Trophoblast cell (in vitro differentiated cells and primary cell): ENCODE results near the gene NIPA2.
A peak's percentile ranks its signal among the peaks of the same experiment; 100 is the strongest.

ENCODE experiments used
- DNase-seq, 2 donors: peaks; one replicate each; pipeline ENCODE4 v3.0.0-alpha.2; 2016
- H2AFZ ChIP-seq: 2 replicates; pipeline ENCODE4 v1.6.1; 2013; ENCODE audit warnings: low read length, moderate library complexity, mild to moderate bottlenecking; ENCODE audit not compliant: insufficient read depth, poor library complexity
- H2AK5ac ChIP-seq: 2 replicates; pipeline ENCODE4 v1.6.1; 2013; ENCODE audit warnings: mild to moderate bottlenecking, low read length
- H2BK120ac ChIP-seq: 2 replicates; pipeline ENCODE4 v1.6.1; 2013; ENCODE audit warnings: low read length, mild to moderate bottlenecking, moderate library complexity; ENCODE audit not compliant: insufficient read depth, poor library complexity
- H2BK12ac ChIP-seq: 2 replicates; pipeline ENCODE4 v1.6.1; 2013; ENCODE audit warnings: mild to moderate bottlenecking, low read length, moderate library complexity
- H2BK5ac ChIP-seq: 2 replicates; pipeline ENCODE4 v1.6.1; 2013; ENCODE audit warnings: low read length, low read depth, moderate library complexity, mild to moderate bottlenecking; ENCODE audit not compliant: poor library complexity
- H3K14ac ChIP-seq: 2 replicates; pipeline ENCODE4 v1.6.1; 2013; ENCODE audit warnings: mild to moderate bottlenecking, low read length
- H3K18ac ChIP-seq: 2 replicates; pipeline ENCODE4 v1.6.1; 2013; ENCODE audit warnings: mild to moderate bottlenecking, low read length
- H3K23ac ChIP-seq: 2 replicates; pipeline ENCODE4 v1.6.1; 2013; ENCODE audit warnings: low read length
- H3K27ac ChIP-seq: 2 replicates; pipeline ENCODE4 v1.5.1; 2013; ENCODE audit warnings: low read depth, mild to moderate bottlenecking, inconsistent platforms, low read length, moderate library complexity
- H3K27me3 ChIP-seq: 2 replicates; pipeline ENCODE4 v1.6.1; 2013; ENCODE audit warnings: inconsistent platforms, mild to moderate bottlenecking, low read length, moderate library complexity; ENCODE audit not compliant: insufficient read depth
- H3K36me3 ChIP-seq, 2 experiments: 1 replicate in 1 of 2; 2 replicates in 1 of 2; pipeline ENCODE4 v1.6.1; 2013; ENCODE audit warnings: low read length in 2 of 2, mild to moderate bottlenecking in 2 of 2, moderate library complexity in 1 of 2; ENCODE audit not compliant: insufficient read depth in 2 of 2, control insufficient read depth in 1 of 2
- H3K4ac ChIP-seq: 2 replicates; pipeline ENCODE4 v1.6.1; 2013; ENCODE audit warnings: low read depth, mild to moderate bottlenecking, low read length, moderate library complexity
- H3K4me1 ChIP-seq, 2 experiments: 1 replicate in 1 of 2; 2 replicates in 1 of 2; pipeline ENCODE4 v1.6.1; 2013; ENCODE audit warnings: low read length in 2 of 2, mild to moderate bottlenecking in 2 of 2, moderate library complexity in 1 of 2; ENCODE audit not compliant: insufficient read depth in 2 of 2, control insufficient read depth in 1 of 2
- H3K4me2 ChIP-seq: 2 replicates; pipeline ENCODE4 v1.6.1; 2013; ENCODE audit warnings: inconsistent platforms, mild to moderate bottlenecking, low read length, moderate library complexity
- H3K4me3 ChIP-seq: 2 replicates; pipeline ENCODE4 v1.5.1; 2013; ENCODE audit warnings: mild to moderate bottlenecking, low read depth, low read length, inconsistent platforms
- H3K79me1 ChIP-seq: one replicate; pipeline ENCODE4 v1.6.1; 2013; ENCODE audit warnings: low read length
- H3K79me2 ChIP-seq: 2 replicates; pipeline ENCODE4 v1.6.1; 2013; ENCODE audit warnings: low read length, mild to moderate bottlenecking; ENCODE audit not compliant: control insufficient read depth, insufficient read depth, poor library complexity
- H3K9ac ChIP-seq: 2 replicates; pipeline ENCODE4 v1.6.1; 2013; ENCODE audit warnings: mild to moderate bottlenecking, low read length
- H3K9me3 ChIP-seq: 2 replicates; pipeline ENCODE4 v1.6.1; 2013; ENCODE audit warnings: low read depth, mild to moderate bottlenecking, control low read depth, inconsistent platforms, low read length; ENCODE audit not compliant: insufficient read depth
- H4K12ac ChIP-seq: 2 replicates; pipeline ENCODE4 v1.6.1; 2013; ENCODE audit warnings: low read depth, mild to moderate bottlenecking, low read length, moderate library complexity
- H4K8ac ChIP-seq: 2 replicates; pipeline ENCODE4 v1.6.1; 2013; ENCODE audit warnings: low read depth, mild to moderate bottlenecking, low read length, moderate library complexity
- H4K91ac ChIP-seq: one replicate; pipeline ENCODE4 v1.6.1; 2013; ENCODE audit warnings: low read depth, mild to moderate bottlenecking, low read length, moderate library complexity
- WGBS: extraction: QIAGEN DNeasy Blood & Tissue Kit; methylation state at CpG from one replicate; pipeline ENCODE4 v1.1.7; 2013; ENCODE audit warnings: missing lambda C conversion rate; ENCODE audit not compliant: insufficient read length, insufficient coverage; ENCODE audit errors: extremely low coverage; 5-methylcytosine and 5-hydroxymethylcytosine counted together

The NIPA2 gene

GRCh38 chr15:22911306-22911705, 72.8 kb downstream of the NIPA2 start:
- Histone ChIP-seq H3K4ac (no peak overlapping the region), H2AK5ac (no peak overlapping the region), H2BK120ac (no peak overlapping the region), H3K23ac (no peak overlapping the region), H3K27ac (no peak overlapping the region), H3K79me1 (no peaks in the 10 kb centered on the region), H3K36me3 (peaks cover 61 to 73% of the 10 kb centered on the region in 2 experiments), H3K9ac (no peak overlapping the region), H3K18ac (no peak overlapping the region), H2AFZ (no peak overlapping the region), H2BK5ac (no peak overlapping the region), H4K12ac (no peak overlapping the region), H3K4me3 (no peak overlapping the region), H3K27me3 (no peaks in the 10 kb centered on the region), H3K79me2 (no peaks in the 10 kb centered on the region), H3K14ac (no peak overlapping the region), H2BK12ac (no peak overlapping the region), H3K9me3 (no peaks in the 10 kb centered on the region), H3K4me2 (no peak overlapping the region), H4K91ac (no peak overlapping the region), H3K4me1 (no peaks in the 10 kb centered on the region), H4K8ac (no peak overlapping the region)
- no CpG with 5 or more reads among the region's 8 CpGs for WGBS
- DNase-seq: no peak

DNA sequence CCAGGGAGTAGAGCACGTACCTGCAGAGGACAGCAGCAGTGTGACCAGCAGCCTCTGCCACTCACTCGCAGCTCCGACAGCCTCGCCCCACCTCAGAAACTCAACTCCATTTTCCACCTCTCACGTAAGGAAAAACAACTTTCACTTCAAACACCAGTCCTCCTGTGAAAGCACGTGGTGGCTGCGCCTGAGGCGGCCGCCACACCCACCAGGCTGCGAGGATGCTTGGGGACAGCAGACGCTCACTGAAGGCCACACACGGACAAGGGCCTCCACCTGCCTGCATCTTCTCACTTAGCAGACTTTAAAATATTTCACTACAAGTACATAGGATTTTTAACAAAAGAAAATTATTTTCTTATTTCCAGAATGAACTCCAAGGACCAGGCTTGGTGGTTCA, 73.8 kb downstream of the NIPA2 start:
- Histone ChIP-seq H4K91ac (no peak overlapping the region), H3K79me2 (no peaks in the 10 kb centered on the region), H2BK5ac (no peak overlapping the region), H3K4me2 (no peak overlapping the region), H3K79me1 (no peaks in the 10 kb centered on the region), H3K27me3 (no peaks in the 10 kb centered on the region), H3K9me3 (no peaks in the 10 kb centered on the region), H3K9ac (no peak overlapping the region), H3K14ac (no peak overlapping the region), H3K4me3 (no peak overlapping the region), H3K36me3 (peaks cover 61 to 73% of the 10 kb centered on the region in 2 experiments), H2BK120ac (no peak overlapping the region), H3K4me1 (no peaks in the 10 kb centered on the region), H3K27ac (no peak overlapping the region), H3K4ac (no peak overlapping the region), H2AK5ac (no peak overlapping the region), H3K23ac (no peak overlapping the region), H3K18ac (no peak overlapping the region), H4K12ac (peak overlapping the region; percentile 29), H2AFZ (no peak overlapping the region), H2BK12ac (no peak overlapping the region), H4K8ac (no peak overlapping the region)
- WGBS: no CpG with 5 or more reads among the region's 12 CpGs
- DNase-seq: peak in 1 of 2 donors; percentile 54

DNA sequence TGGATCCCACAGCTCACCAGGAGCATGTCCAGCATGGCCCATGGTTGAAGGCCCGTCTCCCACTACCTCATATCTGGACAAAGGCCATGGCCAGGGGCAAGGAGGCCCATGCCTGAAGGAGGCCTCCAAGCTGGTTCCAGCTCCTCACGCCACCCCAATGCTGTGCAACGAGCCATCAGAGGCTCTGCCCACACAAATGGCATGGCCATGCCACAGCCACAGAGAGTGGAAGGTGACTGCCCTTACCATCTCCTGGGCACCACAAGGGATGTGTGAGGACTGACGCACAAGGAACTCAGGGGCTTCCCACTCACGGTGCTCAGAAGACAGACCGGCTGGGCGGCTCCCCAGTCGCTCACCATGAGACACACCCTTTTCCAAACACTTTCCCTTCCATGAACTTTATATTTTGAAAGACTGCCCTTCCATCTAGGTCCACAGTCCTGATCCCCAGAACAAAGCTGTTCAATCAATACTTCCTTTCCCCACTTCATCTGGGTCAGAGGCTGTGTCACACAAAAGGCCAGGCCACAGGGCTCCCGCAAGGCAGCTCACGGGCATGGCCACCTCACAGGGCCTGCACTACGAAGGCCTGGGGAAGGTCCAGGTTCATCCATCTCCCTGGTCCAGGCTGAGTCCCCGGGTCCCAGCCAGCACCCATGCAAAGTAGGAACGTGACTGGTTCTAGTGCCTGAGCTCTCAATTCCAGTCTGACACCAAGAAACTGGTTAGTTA, 75.3 kb downstream of the NIPA2 start:
- Histone ChIP-seq H2BK12ac (no peak overlapping the region), H3K9ac (no peak overlapping the region), H3K4me2 (no peak overlapping the region), H3K4ac (no peak overlapping the region), H3K27ac (no peak overlapping the region), H3K4me1 (no peaks in the 10 kb centered on the region), H2AK5ac (no peak overlapping the region), H3K14ac (no peak overlapping the region), H3K23ac (no peak overlapping the region), H2BK120ac (no peak overlapping the region), H3K4me3 (no peak overlapping the region), H3K9me3 (peaks cover 2% of the 10 kb centered on the region), H4K91ac (no peak overlapping the region), H2BK5ac (no peak overlapping the region), H3K79me1 (peaks cover 4% of the 10 kb centered on the region), H4K12ac (no peak overlapping the region), H3K36me3 (peaks cover 63 to 74% of the 10 kb centered on the region in 2 experiments), H3K18ac (no peak overlapping the region), H4K8ac (no peak overlapping the region), H3K27me3 (no peaks in the 10 kb centered on the region), H3K79me2 (peaks cover 1% of the 10 kb centered on the region), H2AFZ (no peak overlapping the region)
- no CpG with 5 or more reads among the region's 13 CpGs for whole genome bisulfite sequencing
- peak in 1 of 2 donors; percentile 12 for DNase-seq

GRCh38 chr15:22915866-22916515, 77.5 kb downstream of the NIPA2 start:
- WGBS: no CpG with 5 or more reads among the region's 25 CpGs
- Histone ChIP-seq H2BK120ac (peak overlapping the region; percentile 48), H3K79me1 (peaks cover 4% of the 10 kb centered on the region), H2AK5ac (no peak overlapping the region), H3K4me3 (no peak overlapping the region), H2BK5ac (no peak overlapping the region), H3K23ac (no peak overlapping the region), H3K79me2 (peaks cover 1% of the 10 kb centered on the region), H3K4me1 (no peaks in the 10 kb centered on the region), H3K4me2 (no peak overlapping the region), H4K91ac (no peak overlapping the region), H3K18ac (no peak overlapping the region), H4K12ac (no peak overlapping the region), H4K8ac (no peak overlapping the region), H3K9me3 (peaks cover 2% of the 10 kb centered on the region), H3K9ac (no peak overlapping the region), H3K4ac (no peak overlapping the region), H2BK12ac (no peak overlapping the region), H3K27me3 (no peaks in the 10 kb centered on the region), H3K36me3 (peaks cover 52 to 60% of the 10 kb centered on the region in 2 experiments), H2AFZ (no peak overlapping the region), H3K14ac (no peak overlapping the region), H3K27ac (no peak overlapping the region)
- DNase-seq: no peak
